Measurements from ENCODE around the gene DHX9.

DNA sequence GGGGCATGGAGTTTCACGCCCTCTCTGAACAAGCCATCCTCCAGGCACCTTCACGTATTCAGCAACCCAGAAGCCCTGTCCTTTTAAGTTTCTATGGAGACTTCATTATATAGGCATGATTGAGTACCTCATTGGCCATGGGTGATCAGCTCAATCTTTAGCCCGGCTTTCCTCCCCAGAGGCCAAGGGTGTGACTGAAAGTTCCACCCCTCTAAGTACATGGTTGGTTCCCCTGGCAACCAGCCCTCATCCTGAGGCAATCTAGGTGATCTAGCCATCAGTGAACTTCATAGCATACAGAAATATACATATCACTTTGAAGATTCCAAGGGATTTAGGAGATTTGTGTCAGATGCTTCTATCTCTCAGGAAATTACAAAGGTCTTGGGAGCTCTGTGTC is 21.3 kb upstream of the DHX9 start:
- TF ChIP-seq, protein P1, sequence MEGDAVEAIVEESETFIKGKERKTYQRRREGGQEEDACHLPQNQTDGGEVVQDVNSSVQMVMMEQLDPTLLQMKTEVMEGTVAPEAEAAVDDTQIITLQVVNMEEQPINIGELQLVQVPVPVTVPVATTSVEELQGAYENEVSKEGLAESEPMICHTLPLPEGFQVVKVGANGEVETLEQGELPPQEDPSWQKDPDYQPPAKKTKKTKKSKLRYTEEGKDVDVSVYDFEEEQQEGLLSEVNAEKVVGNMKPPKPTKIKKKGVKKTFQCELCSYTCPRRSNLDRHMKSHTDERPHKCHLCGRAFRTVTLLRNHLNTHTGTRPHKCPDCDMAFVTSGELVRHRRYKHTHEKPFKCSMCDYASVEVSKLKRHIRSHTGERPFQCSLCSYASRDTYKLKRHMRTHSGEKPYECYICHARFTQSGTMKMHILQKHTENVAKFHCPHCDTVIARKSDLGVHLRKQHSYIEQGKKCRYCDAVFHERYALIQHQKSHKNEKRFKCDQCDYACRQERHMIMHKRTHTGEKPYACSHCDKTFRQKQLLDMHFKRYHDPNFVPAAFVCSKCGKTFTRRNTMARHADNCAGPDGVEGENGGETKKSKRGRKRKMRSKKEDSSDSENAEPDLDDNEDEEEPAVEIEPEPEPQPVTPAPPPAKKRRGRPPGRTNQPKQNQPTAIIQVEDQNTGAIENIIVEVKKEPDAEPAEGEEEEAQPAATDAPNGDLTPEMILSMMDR (IDR thresholded peaks at IDR 0.05) = no peak
- no peak for TF ChIP-seq RCOR1 (IDR thresholded peaks at IDR 0.05; ENCODE audit: low read depth, low read length)
- no peak for TF ChIP-seq NFE2L2 (conservative IDR thresholded peaks at IDR 0.05; ENCODE audit: low read length)
- no peak for TF ChIP-seq SMC3 (IDR thresholded peaks at IDR 0.05)
- no peak for TF ChIP-seq POLR2A (IDR thresholded peaks at IDR 0.05; ENCODE audit: low read length)
- TF ChIP-seq EP300 (IDR thresholded peaks at IDR 0.05) = no peak
- no peak for TF ChIP-seq CEBPB (IDR thresholded peaks at IDR 0.05)
- TF ChIP-seq POLR2AphosphoS2 (conservative IDR thresholded peaks at IDR 0.05; ENCODE audit: low read length) = no peak
- TF ChIP-seq, protein P2, sequence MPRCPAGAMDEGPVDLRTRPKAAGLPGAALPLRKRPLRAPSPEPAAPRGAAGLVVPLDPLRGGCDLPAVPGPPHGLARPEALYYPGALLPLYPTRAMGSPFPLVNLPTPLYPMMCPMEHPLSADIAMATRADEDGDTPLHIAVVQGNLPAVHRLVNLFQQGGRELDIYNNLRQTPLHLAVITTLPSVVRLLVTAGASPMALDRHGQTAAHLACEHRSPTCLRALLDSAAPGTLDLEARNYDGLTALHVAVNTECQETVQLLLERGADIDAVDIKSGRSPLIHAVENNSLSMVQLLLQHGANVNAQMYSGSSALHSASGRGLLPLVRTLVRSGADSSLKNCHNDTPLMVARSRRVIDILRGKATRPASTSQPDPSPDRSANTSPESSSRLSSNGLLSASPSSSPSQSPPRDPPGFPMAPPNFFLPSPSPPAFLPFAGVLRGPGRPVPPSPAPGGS (IDR thresholded peaks at IDR 0.05) = no peak
- TF ChIP-seq BHLHE40 (IDR thresholded peaks at IDR 0.05; ENCODE audit: low read depth, low read length) = no peak
- TF ChIP-seq KDM1A (IDR thresholded peaks at IDR 0.05; ENCODE audit: low read depth) = no peak
- no peak for TF ChIP-seq ZSCAN20 (CRISPR knock-in tag; IDR thresholded peaks at IDR 0.05)
- no peak for TF ChIP-seq JUNB (IDR thresholded peaks at IDR 0.05)
- TF ChIP-seq RAD21 (conservative IDR thresholded peaks at IDR 0.05 in 1 of 2, IDR thresholded peaks at IDR 0.05 in 1 of 2) = no peak
